Ovary (tissue), 3 donors: Measurements from ENCODE around the gene CERS6.

Experiments
- EP300 ChIP-seq: sonication (generic); formaldehyde crosslinking; IDR thresholded peaks from one replicate; pipeline ENCODE4 v1.6.1; 2017; ENCODE audit warnings: antibody characterized with exemption
- POLR2A ChIP-seq: fragments of 450-650 bp; IDR thresholded peaks from one replicate; pipeline ENCODE4 v1.6.1; 2017; ENCODE audit warnings: antibody characterized with exemption, mild to moderate bottlenecking, moderate library complexity
- TF ChIP-seq, protein P1 (sequence below), 3 donors: fragments of 450-650 bp in 2 of 3; fragments of 200-600 bp in 1 of 3; IDR thresholded peaks; one replicate each; pipeline versions ENCODE4 v1.5.1 to v1.8.0; 2016 to 2022; ENCODE audit warnings: antibody characterized with exemption in 3 of 3, mild to moderate bottlenecking in 1 of 3
- donor health status: DM: no; HTN: no; CAD: no.

GRCh38 chr2:168708080-168708479 is 252.0 kb downstream of the CERS6 start:
- TF ChIP-seq, protein P1, sequence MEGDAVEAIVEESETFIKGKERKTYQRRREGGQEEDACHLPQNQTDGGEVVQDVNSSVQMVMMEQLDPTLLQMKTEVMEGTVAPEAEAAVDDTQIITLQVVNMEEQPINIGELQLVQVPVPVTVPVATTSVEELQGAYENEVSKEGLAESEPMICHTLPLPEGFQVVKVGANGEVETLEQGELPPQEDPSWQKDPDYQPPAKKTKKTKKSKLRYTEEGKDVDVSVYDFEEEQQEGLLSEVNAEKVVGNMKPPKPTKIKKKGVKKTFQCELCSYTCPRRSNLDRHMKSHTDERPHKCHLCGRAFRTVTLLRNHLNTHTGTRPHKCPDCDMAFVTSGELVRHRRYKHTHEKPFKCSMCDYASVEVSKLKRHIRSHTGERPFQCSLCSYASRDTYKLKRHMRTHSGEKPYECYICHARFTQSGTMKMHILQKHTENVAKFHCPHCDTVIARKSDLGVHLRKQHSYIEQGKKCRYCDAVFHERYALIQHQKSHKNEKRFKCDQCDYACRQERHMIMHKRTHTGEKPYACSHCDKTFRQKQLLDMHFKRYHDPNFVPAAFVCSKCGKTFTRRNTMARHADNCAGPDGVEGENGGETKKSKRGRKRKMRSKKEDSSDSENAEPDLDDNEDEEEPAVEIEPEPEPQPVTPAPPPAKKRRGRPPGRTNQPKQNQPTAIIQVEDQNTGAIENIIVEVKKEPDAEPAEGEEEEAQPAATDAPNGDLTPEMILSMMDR (IDR thresholded peaks at IDR 0.05) = no peak
- no peak for TF ChIP-seq POLR2A
- no peak for TF ChIP-seq EP300
